ENCODE results near the gene FSTL3.

Gene FSTL3

DNA sequence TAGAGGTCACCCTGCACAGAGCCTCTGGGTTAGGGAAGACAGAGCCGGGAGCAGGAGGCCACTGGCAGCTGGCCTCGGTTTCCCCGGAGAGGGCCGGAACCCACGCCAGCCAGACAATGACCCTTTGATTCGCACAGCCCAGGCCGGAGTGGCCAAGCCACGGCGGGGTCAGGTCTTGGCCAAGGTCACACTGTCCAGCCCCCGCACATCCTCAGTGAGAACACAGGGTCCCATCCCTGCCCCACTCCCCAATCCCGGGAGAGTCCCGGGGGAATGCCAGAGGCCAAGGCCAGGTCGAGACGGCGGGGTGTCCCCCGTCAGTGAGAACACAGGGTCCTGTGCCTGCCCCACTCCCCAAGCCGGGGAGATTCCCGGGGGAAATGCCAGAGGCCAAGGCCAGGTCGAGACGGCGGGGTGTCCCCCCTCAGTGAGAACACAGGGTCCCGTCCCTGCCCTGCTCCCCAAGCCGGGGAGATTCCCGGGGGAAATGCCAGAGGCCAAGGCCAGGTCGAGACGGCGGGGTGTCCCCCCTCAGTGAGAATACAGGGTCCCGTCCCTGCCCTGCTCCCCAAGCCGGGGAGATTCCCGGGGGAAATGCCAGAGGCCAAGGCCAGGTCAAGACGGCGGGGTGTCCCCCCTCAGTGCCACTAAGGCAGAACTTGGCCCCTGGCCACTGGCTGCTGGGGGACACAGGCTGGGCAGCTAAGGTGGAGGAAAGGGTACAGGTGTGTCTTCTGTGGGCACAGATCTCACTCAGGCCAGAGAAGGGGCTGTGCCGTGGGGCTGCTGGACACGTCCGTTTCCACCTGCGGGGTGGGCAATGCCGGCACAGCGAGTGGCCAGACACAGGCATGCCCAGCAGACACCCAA lies 1.7 kb upstream of the FSTL3 start:
- no peak for TF ChIP-seq EZH2 (IDR thresholded peaks at IDR 0.05)
- no peak for TF ChIP-seq FOXP2 (optimal IDR thresholded peaks at IDR 0.05; ENCODE audit: control extremely low read depth, extremely low read length, insufficient read depth)
- no peak for TF ChIP-seq POLR2AphosphoS5 (IDR thresholded peaks at IDR 0.05; ENCODE audit: borderline replicate concordance, low read depth, low read length)
- no peak overlapping the region for H3K9ac ChIP-seq (ENCODE audit: insufficient read length)
- H3K4me3 ChIP-seq = no peak overlapping the region
- DNase-seq (ENCODE audit: low read depth, low spot score) = no peak
- no peaks in the 10 kb centered on the region for H3K36me3 ChIP-seq (ENCODE audit: insufficient read depth, low read length)
- peak overlapping the region; percentile 57; the same call in 1 of the 2 replicates for H3K27ac ChIP-seq
- H3K9me3 ChIP-seq (ENCODE audit: low read depth, low read length) = no peaks in the 10 kb centered on the region

GRCh38 chr19:676007-676338 lies 219 bp upstream of the FSTL3 start:
- H3K9me3 ChIP-seq (ENCODE audit: low read depth, low read length) = no peaks in the 10 kb centered on the region
- H3K27ac ChIP-seq = no peak overlapping the region
- no peak for TF ChIP-seq FOXP2 (optimal IDR thresholded peaks at IDR 0.05; ENCODE audit: control extremely low read depth, extremely low read length, insufficient read depth)
- TF ChIP-seq EZH2 (IDR thresholded peaks at IDR 0.05) = no peak
- no peak for TF ChIP-seq POLR2AphosphoS5 (IDR thresholded peaks at IDR 0.05; ENCODE audit: borderline replicate concordance, low read depth, low read length)
- peak overlapping the region; percentile 81 for H3K4me3 ChIP-seq
- no peak overlapping the region for H3K9ac ChIP-seq (ENCODE audit: insufficient read length)
- no peaks in the 10 kb centered on the region for H3K36me3 ChIP-seq (ENCODE audit: insufficient read depth, low read length)
- no peak for DNase-seq (ENCODE audit: low read depth, low spot score)

- Histone ChIP-seq H3K27ac (no peak overlapping the region), H3K4me3 (peak overlapping the region; percentile 81), H3K9ac (ENCODE audit: insufficient read length) (peak overlapping the region; percentile 66), H3K9me3 (ENCODE audit: low read depth, low read length) (no peaks in the 10 kb centered on the region), H3K36me3 (ENCODE audit: insufficient read depth, low read length) (no peaks in the 10 kb centered on the region)
- DNase-seq (ENCODE audit: low read depth, low spot score) = no peak
- TF ChIP-seq FOXP2 (optimal IDR thresholded peaks at IDR 0.05; ENCODE audit: control extremely low read depth, extremely low read length, insufficient read depth) (no peak), POLR2AphosphoS5 (IDR thresholded peaks at IDR 0.05; ENCODE audit: borderline replicate concordance, low read depth, low read length) (no peak), EZH2 (IDR thresholded peaks at IDR 0.05) (no peak)
Observed at GRCh38 chr19:677201-677600, 1.0 kb downstream of the FSTL3 start.

- peak overlapping the region; percentile 67 for H3K27ac ChIP-seq
- H3K36me3 ChIP-seq (ENCODE audit: insufficient read depth, low read length) = no peaks in the 10 kb centered on the region
- H3K4me3 ChIP-seq = peak overlapping the region; percentile 81
- no peak for DNase-seq (ENCODE audit: low read depth, low spot score)
- no peaks in the 10 kb centered on the region for H3K9me3 ChIP-seq (ENCODE audit: low read depth, low read length)
- H3K9ac ChIP-seq (ENCODE audit: insufficient read length) = no peak overlapping the region
- no peak for TF ChIP-seq EZH2 (IDR thresholded peaks at IDR 0.05)
- peak; percentile 69; the same call in 1 of the 2 replicates for TF ChIP-seq POLR2AphosphoS5 (IDR thresholded peaks at IDR 0.05; ENCODE audit: borderline replicate concordance, low read depth, low read length)
Observed at GRCh38 chr19:677601-678436, 1.6 kb downstream of the FSTL3 start.

- Histone ChIP-seq H3K9me3 (ENCODE audit: low read depth, low read length) (no peaks in the 10 kb centered on the region), H3K4me3 (peak overlapping the region; percentile 88), H3K36me3 (ENCODE audit: insufficient read depth, low read length) (no peaks in the 10 kb centered on the region), H3K9ac (ENCODE audit: insufficient read length) (no peak overlapping the region), H3K27ac (no peak overlapping the region; the same call in 1 of the 2 replicates)
- DNase-seq (ENCODE audit: low read depth, low spot score) = no peak
- TF ChIP-seq POLR2AphosphoS5 (IDR thresholded peaks at IDR 0.05; ENCODE audit: borderline replicate concordance, low read depth, low read length) (no peak), FOXP2 (optimal IDR thresholded peaks at IDR 0.05; ENCODE audit: control extremely low read depth, extremely low read length, insufficient read depth) (no peak), EZH2 (IDR thresholded peaks at IDR 0.05) (no peak)
Observed at GRCh38 chr19:678791-679388, 2.7 kb downstream of the FSTL3 start.

DNA sequence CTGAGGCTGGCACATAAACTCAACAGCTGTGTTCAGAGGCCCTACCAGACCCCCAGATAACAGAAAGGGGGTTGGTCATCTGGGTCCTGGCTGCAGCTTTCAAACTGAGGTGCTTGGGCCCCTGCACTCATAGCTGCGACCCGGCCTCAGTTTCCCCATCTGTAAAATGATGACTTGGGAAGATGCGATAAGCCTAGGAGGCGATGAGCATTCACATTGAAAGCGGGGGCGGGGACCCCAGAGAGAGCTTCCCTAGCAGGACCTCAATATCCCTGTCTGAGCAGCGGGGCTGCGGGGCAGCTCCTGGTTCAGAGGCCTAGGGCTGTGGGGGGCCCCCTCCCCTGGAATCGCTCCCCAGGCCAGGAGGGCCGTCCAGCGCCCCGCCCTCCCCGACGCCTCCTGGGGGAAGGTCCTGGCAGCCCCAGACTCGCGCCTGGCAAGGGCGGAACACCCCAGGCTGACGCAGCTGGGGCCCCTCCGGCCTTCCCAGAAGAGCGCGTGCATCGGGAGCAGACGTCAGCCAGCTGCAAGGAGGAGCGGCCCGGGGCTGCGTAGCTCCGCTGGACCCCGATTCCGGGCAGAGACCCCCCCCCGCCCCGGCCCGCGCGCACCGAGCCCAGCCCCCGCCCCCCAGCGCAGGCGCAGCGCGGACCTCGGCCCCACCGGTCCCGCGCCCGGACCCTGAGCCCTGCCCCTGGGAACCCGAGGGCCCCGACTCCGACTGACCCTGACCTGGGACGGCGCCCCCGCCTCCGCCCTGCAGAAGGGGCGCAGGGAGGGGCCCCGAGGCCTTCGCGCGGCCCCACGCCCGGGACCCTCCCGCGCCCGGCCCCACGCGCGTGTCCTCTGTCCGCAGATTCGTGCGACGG lies 3.5 kb downstream of the FSTL3 start:
- no peaks in the 10 kb centered on the region for H3K36me3 ChIP-seq (ENCODE audit: insufficient read depth, low read length)
- DNase-seq (ENCODE audit: low read depth, low spot score) = no peak
- H3K9me3 ChIP-seq (ENCODE audit: low read depth, low read length) = no peaks in the 10 kb centered on the region
- peak overlapping the region; percentile 88 for H3K4me3 ChIP-seq
- peak overlapping the region; percentile 84 for H3K27ac ChIP-seq
- H3K9ac ChIP-seq (ENCODE audit: insufficient read length) = peak overlapping the region; percentile 90
- TF ChIP-seq EZH2 (IDR thresholded peaks at IDR 0.05) (no peak), POLR2AphosphoS5 (IDR thresholded peaks at IDR 0.05; ENCODE audit: borderline replicate concordance, low read depth, low read length) (peak; percentile 15; the same call in 1 of the 2 replicates)

DNA sequence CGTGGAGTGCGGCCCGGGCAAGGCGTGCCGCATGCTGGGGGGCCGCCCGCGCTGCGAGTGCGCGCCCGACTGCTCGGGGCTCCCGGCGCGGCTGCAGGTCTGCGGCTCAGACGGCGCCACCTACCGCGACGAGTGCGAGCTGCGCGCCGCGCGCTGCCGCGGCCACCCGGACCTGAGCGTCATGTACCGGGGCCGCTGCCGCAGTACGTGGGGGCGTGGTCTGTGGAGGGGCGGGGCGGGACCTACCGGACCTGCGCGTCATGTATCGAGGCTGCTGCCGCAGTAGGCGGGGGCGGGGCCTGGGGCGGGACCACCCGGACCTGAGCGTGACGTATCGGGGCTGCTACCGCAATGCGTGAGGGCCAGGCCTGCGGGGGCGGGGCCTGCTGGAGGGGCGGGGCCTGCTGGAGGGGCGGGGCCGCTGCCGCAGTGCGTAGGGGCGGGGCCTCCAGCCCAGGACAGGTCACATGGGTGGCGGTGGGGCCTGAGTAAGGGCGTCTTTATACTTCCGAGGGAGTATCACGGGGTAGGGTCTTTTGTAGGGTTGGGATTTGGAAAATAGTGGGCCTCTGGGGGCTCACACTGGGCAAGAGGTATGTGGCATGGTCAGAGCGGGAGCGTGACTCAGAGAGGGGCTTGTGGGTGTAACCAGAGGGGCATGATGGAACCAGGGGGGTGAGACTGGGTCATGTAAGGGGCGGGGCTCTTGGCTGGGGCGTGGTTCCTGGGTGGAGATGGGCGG lies 4.3 kb downstream of the FSTL3 start:
- Histone ChIP-seq H3K27ac (peak overlapping the region; percentile 95), H3K36me3 (ENCODE audit: insufficient read depth, low read length) (no peaks in the 10 kb centered on the region), H3K4me3 (peak overlapping the region; percentile 88), H3K9me3 (ENCODE audit: low read depth, low read length) (no peaks in the 10 kb centered on the region), H3K9ac (ENCODE audit: insufficient read length) (peak overlapping the region; percentile 90)
- peak; percentile 88 for DNase-seq (ENCODE audit: low read depth, low spot score)
- TF ChIP-seq FOXP2 (optimal IDR thresholded peaks at IDR 0.05; ENCODE audit: control extremely low read depth, extremely low read length, insufficient read depth) (no peak), EZH2 (IDR thresholded peaks at IDR 0.05) (no peak), POLR2AphosphoS5 (IDR thresholded peaks at IDR 0.05; ENCODE audit: borderline replicate concordance, low read depth, low read length) (peak; percentile 70)
